OCI-LY3 (cell line): ENCODE results near the gene SORL1.

Experiments used
- H2AFZ ChIP-seq: fragments of 200-600, 300-600 bp; shearing (Covaris generic); 2 replicates; pipeline ENCODE4 v1.6.0; 2014; ENCODE audit warnings: antibody characterized with exemption, low read depth, low read length
- H3K27ac ChIP-seq: fragments of 200-600, 300-600 bp; sonication (generic); 2 replicates; pipeline ENCODE4 v1.5.1; 2014; ENCODE audit warnings: mild to moderate bottlenecking, low read length, moderate library complexity, mixed read lengths
- H3K27me3 ChIP-seq: fragments of 200-600, 300-600 bp; sonication (generic); 2 replicates; pipeline ENCODE4 v1.6.1; 2014; ENCODE audit warnings: low read depth, low read length, mixed read lengths
- H3K36me3 ChIP-seq: fragments of 200-600, 300-600 bp; sonication (generic); replicated peaks from 2 replicates; pipeline ENCODE3; 2014; ENCODE audit warnings: low read depth, low read length, mixed read lengths
- H3K4me1 ChIP-seq: fragments of 300-600, 200-600 bp; sonication (generic); 2 replicates; pipeline ENCODE4 v1.6.1; 2014; ENCODE audit warnings: low read length, mixed read lengths
- H3K4me2 ChIP-seq: fragments of 200-600, 300-600 bp; sonication (generic); 2 replicates; pipeline ENCODE4 v1.6.1; 2014; ENCODE audit warnings: low read length, mixed read lengths
- H3K4me3 ChIP-seq: fragments of 300-600, 200-600 bp; sonication (generic); 2 replicates; pipeline ENCODE4 v1.5.1; 2014; ENCODE audit warnings: antibody characterized with exemption, mild to moderate bottlenecking, low read length, moderate library complexity
- H3K79me2 ChIP-seq: fragments of 300-600, 200-600 bp; shearing (Covaris generic); 2 replicates; pipeline ENCODE4 v1.6.1; 2014; ENCODE audit warnings: mild to moderate bottlenecking, low read length, mixed read lengths
- H3K9ac ChIP-seq: fragments of 300-600, 200-600 bp; shearing (Covaris generic); 2 replicates; pipeline ENCODE4 v1.6.0; 2014; ENCODE audit warnings: mild to moderate bottlenecking, low read length, moderate library complexity
- H3K9me3 ChIP-seq: fragments of 200-600, 300-600 bp; shearing (Covaris generic); 2 replicates; pipeline ENCODE4 v1.6.1; 2014; ENCODE audit warnings: low read length, mixed read lengths; ENCODE audit not compliant: insufficient read depth
- H4K20me1 ChIP-seq: fragments of 200-600, 300-600 bp; sonication (generic); 2 replicates; pipeline ENCODE4 v1.6.1; 2016; ENCODE audit warnings: low read length, mixed read lengths; ENCODE audit not compliant: insufficient read depth
- CTCF ChIP-seq: fragments of 200-600, 300-600 bp; sonication (generic); IDR thresholded peaks from 2 replicates; pipeline ENCODE4 v1.5.1; 2014; ENCODE audit warnings: antibody characterized with exemption, low read length, low read depth
- EZH2phosphoT487 ChIP-seq: fragments of 200-600 bp; shearing (Covaris generic); IDR thresholded peaks from 2 replicates; pipeline ENCODE4 v1.6.1; 2018; ENCODE audit warnings: antibody characterized with exemption, mixed run types, low read depth

SORL1 gene

GRCh38 chr11:121656328-121657090 lies 204.4 kb downstream of the SORL1 start:
- no peaks in the 10 kb centered on the region for H3K79me2 ChIP-seq
- H2AFZ ChIP-seq = peak overlapping the region; percentile 71; the same call in 1 of the 2 replicates
- peaks cover 14% of the 10 kb centered on the region for H3K4me1 ChIP-seq
- no peak overlapping the region for H3K27ac ChIP-seq
- H3K36me3 ChIP-seq = no peaks in the 10 kb centered on the region
- H4K20me1 ChIP-seq = no peaks in the 10 kb centered on the region
- no peaks in the 10 kb centered on the region for H3K9me3 ChIP-seq
- peak overlapping the region; percentile 80 for H3K4me3 ChIP-seq
- peak overlapping the region; percentile 68; the same call in 1 of the 2 replicates for H3K9ac ChIP-seq
- peak overlapping the region; percentile 74 for H3K4me2 ChIP-seq
- 0 out of 2 replicates have a peak, but pooled peaks cover 5% of the 10 kb centered on the region for H3K27me3 ChIP-seq
- no peak for TF ChIP-seq EZH2phosphoT487
- TF ChIP-seq CTCF = no peak

GRCh38 chr11:121657146-121657545 lies 205.0 kb downstream of the SORL1 start:
- H3K36me3 ChIP-seq = no peaks in the 10 kb centered on the region
- H3K27me3 ChIP-seq = 0 out of 2 replicates have a peak, but pooled peaks cover 5% of the 10 kb centered on the region
- H4K20me1 ChIP-seq = no peaks in the 10 kb centered on the region
- TF ChIP-seq CTCF (no peak), EZH2phosphoT487 (no peak)
- no peak overlapping the region for H2AFZ ChIP-seq
- H3K9me3 ChIP-seq = no peaks in the 10 kb centered on the region
- H3K4me2 ChIP-seq = no peak overlapping the region
- H3K79me2 ChIP-seq = no peaks in the 10 kb centered on the region
- H3K9ac ChIP-seq = no peak overlapping the region
- peaks cover 12% of the 10 kb centered on the region for H3K4me1 ChIP-seq
- no peak overlapping the region for H3K4me3 ChIP-seq
- H3K27ac ChIP-seq = no peak overlapping the region

GRCh38 chr11:121659811-121660210 lies 207.7 kb downstream of the SORL1 start:
- Histone ChIP-seq H2AFZ (no peak overlapping the region), H3K4me2 (no peak overlapping the region), H3K27ac (no peak overlapping the region), H3K4me1 (peaks cover 11% of the 10 kb centered on the region), H3K79me2 (no peaks in the 10 kb centered on the region), H3K9ac (no peak overlapping the region), H3K27me3 (0 out of 2 replicates have a peak, but pooled peaks cover 3% of the 10 kb centered on the region), H3K4me3 (no peak overlapping the region), H3K9me3 (no peaks in the 10 kb centered on the region), H3K36me3 (no peaks in the 10 kb centered on the region), H4K20me1 (no peaks in the 10 kb centered on the region)
- TF ChIP-seq EZH2phosphoT487 (no peak), CTCF (no peak)

DNA sequence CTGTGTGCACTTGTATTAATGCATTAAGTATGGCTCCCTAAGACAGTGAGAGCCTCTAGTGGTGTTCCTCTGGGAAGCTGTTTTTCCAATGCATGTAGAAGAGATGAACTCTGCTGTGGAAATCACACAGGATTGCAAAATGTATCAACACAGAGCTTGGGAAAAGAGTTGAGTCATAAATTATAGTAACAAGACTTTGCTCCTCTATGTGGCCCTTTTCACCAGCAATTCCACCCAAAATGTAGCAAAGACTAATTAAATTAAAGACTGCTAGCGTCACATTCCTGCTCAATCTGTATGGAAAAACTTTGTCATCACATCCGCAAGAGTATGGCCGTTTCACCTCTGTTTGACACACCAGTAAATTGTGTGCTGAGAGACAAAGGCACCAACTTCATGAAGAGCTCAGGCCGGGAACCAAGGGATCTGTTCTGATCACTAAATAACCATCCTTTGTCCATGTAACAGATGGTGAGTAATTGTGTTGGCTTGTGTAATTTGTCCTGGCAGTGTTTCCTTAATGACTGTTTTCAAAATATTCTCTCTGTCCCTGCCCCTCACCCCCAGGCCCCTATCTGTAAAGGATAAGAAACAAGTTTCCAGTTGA lies 209.9 kb downstream of the SORL1 start:
- Histone ChIP-seq H3K4me2 (no peak overlapping the region), H3K36me3 (no peaks in the 10 kb centered on the region), H3K4me3 (no peak overlapping the region), H3K27me3 (no peaks in the 10 kb centered on the region), H3K27ac (no peak overlapping the region), H3K9me3 (no peaks in the 10 kb centered on the region), H3K9ac (no peak overlapping the region), H4K20me1 (no peaks in the 10 kb centered on the region), H2AFZ (no peak overlapping the region), H3K79me2 (no peaks in the 10 kb centered on the region), H3K4me1 (no peaks in the 10 kb centered on the region)
- no peak for TF ChIP-seq EZH2phosphoT487
- TF ChIP-seq CTCF = no peak
